ENCODE measurements around the gene MAGEA4. TPM values are rescaled to one million over a fixed set of nuclear protein-coding genes. Genes with fewer than 3 reads are reported as not detected.
"Not testable (repeated sequence)": the region's sequence is repeated elsewhere in the genome, so short reads cannot be mapped to it uniquely, and the experiment has no call there.

MAGEA4 gene
- total RNA-seq, 2 donors from 2014 or later: not detected

GRCh38 chrX:151904989-151905388, 7.7 kb upstream of the MAGEA4 start:
- Mint-ChIP-seq H3K4me1 (ENCODE audit: low read depth in 2 of 2) (no peaks in the 10 kb centered on the region), H3K9me3 (no peaks in the 10 kb centered on the region), H3K36me3 (no peaks in the 10 kb centered on the region), H3K4me3 (no peak overlapping the region), H3K27me3 (peaks cover 0 to 6% of the 10 kb centered on the region in 2 donors), H3K27ac (no peak overlapping the region)
- DNase-seq (ENCODE audit: low spot score) (no peak), ATAC-seq (no peak)

DNA sequence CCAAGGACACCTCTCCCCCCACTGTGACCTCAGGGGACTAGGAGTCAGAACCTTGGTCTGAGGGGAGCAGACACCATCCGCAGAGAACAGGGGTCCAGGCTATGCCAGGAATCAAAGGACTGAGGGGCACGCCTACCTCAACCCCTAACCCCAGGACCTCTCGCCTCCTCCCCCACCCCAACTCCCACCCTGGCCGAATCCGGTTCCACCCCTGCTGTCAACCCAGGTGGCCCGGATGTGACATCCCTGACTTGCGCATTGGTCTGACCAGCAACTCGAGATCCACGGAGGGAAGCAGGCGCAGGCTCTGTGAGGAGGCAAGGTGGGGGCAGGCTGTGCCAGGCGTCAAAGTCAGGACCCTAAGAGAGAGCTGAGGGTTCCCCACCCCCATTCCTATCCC, 468 bp upstream of the MAGEA4 start:
- Mint-ChIP-seq H3K9me3 (no peaks in the 10 kb centered on the region), H3K27ac (no peak overlapping the region), H3K36me3 (no peaks in the 10 kb centered on the region), H3K27me3 (peaks cover 0 to 2% of the 10 kb centered on the region in 2 donors), H3K4me1 (ENCODE audit: low read depth in 2 of 2) (no peaks in the 10 kb centered on the region), H3K4me3 (no peak overlapping the region)
- ATAC-seq (peak in 1 of 2 donors; percentile 53), DNase-seq (ENCODE audit: low spot score) (no peak)

GRCh38 chrX:151918736-151919135, 6.0 kb downstream of the MAGEA4 start:
- not testable (repeated sequence) for ATAC-seq; H3K27me3 Mint-ChIP-seq; H3K9me3 Mint-ChIP-seq; H3K27ac Mint-ChIP-seq; DNase-seq (ENCODE audit: low spot score); H3K36me3 Mint-ChIP-seq; H3K4me3 Mint-ChIP-seq; H3K4me1 Mint-ChIP-seq (ENCODE audit: low read depth in 2 of 2)

DNA sequence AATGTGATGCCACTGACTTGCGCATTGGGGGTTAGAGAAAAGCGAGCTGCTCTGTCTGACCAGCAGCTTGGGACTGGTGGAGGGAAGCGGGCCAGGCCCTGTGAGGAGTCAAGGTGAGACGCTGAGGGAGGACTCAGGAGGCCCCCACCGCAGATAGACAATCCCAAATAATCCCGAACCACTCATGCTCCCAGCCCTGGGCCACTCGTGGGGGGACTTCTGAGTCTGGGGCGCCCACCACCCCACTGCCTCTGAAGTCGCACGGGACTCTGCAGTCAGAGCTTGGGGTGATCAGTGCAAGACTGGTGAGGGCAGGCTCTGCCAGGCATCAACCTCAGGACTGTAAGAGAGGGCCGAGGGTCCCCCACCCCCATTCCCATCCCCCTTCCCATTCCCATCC, 6.9 kb downstream of the MAGEA4 start:
- Mint-ChIP-seq H3K27me3 (no peaks in the 10 kb centered on the region), H3K4me1 (ENCODE audit: low read depth in 2 of 2) (no peaks in the 10 kb centered on the region), H3K27ac (no peak overlapping the region), H3K9me3 (no peaks in the 10 kb centered on the region), H3K4me3 (no peak overlapping the region), H3K36me3 (no peaks in the 10 kb centered on the region)
- ATAC-seq: no peak
- DNase-seq (ENCODE audit: low spot score): no peak

- DNase-seq (ENCODE audit: low spot score): no peak
- no peaks in the 10 kb centered on the region for H3K4me1 Mint-ChIP-seq (ENCODE audit: low read depth in 2 of 2)
- H3K9me3 Mint-ChIP-seq: no peaks in the 10 kb centered on the region
- no peaks in the 10 kb centered on the region for H3K36me3 Mint-ChIP-seq
- no peak overlapping the region for H3K27ac Mint-ChIP-seq
- H3K27me3 Mint-ChIP-seq: peaks cover 0 to 1% of the 10 kb centered on the region in 2 donors
- H3K4me3 Mint-ChIP-seq: no peak overlapping the region
- no peak for ATAC-seq
Measured at GRCh38 chrX:151920101-151920500, 7.4 kb downstream of the MAGEA4 start.

DNA sequence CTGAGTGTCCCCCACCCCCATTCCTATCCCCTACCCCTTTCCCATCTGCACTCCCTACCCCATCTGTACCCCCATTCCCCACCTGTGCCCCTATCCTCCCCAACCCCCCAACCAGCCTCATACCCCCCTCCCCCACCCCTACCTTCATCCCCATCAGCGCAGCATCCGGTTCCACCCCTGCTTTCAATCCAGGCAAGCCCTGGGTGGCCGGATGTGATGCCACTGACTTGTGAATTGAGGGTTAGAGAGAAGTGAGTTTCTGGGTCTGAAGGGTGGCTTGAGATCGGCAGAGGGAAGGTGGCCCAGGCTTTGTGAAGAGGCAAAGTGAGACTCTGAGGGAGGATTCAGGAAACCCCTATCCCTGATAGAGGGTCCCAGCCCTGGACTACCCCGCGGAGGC, 7.8 kb downstream of the MAGEA4 start:
- ATAC-seq (no peak), DNase-seq (ENCODE audit: low spot score) (no peak)
- no peaks in the 10 kb centered on the region for H3K4me1 Mint-ChIP-seq (ENCODE audit: low read depth in 2 of 2)
- H3K9me3 Mint-ChIP-seq: no peaks in the 10 kb centered on the region
- H3K27me3 Mint-ChIP-seq: peaks cover 0 to 4% of the 10 kb centered on the region in 2 donors
- H3K4me3 Mint-ChIP-seq: no peak overlapping the region
- no peak overlapping the region for H3K27ac Mint-ChIP-seq
- no peaks in the 10 kb centered on the region for H3K36me3 Mint-ChIP-seq

GRCh38 chrX:151921292-151921691, 8.6 kb downstream of the MAGEA4 start:
- no peak for ATAC-seq
- no peak for DNase-seq (ENCODE audit: low spot score)
- Mint-ChIP-seq H3K9me3 (no peaks in the 10 kb centered on the region), H3K4me3 (no peak overlapping the region), H3K27ac (no peak overlapping the region), H3K27me3 (peaks cover 0 to 4% of the 10 kb centered on the region in 2 donors), H3K36me3 (no peaks in the 10 kb centered on the region), H3K4me1 (ENCODE audit: low read depth in 2 of 2) (no peaks in the 10 kb centered on the region)

DNA sequence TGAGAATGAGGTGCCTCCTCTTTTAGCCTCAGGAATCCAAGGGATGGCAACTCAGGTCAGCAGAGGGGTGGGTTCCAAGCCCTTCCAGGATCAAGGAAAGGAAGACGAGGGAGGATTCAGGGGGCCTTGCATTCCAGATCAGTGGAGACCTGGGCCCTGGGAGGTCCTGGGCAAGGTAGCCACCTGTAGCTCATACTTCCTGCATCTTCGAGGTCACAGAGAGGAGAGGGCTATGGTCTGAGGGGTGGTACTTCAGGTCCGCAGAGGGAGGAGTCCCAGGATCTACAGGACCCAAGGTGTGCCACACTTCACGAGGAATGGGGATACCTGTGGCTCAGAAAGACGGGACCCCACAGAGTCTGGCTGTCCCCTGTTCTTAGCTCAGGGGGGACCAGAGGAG, 9.2 kb downstream of the MAGEA4 start:
- H3K27ac Mint-ChIP-seq: no peak overlapping the region
- H3K9me3 Mint-ChIP-seq: no peaks in the 10 kb centered on the region
- DNase-seq (ENCODE audit: low spot score): no peak

GRCh38 chrX:151922692-151923091, 10.0 kb downstream of the MAGEA4 start:
- DNase-seq (ENCODE audit: low spot score): no peak
- no peaks in the 10 kb centered on the region for H3K9me3 Mint-ChIP-seq
- no peak overlapping the region for H3K27ac Mint-ChIP-seq
- H3K27me3 Mint-ChIP-seq: peaks cover 0 to 4% of the 10 kb centered on the region in 2 donors
- no peak for ATAC-seq
- H3K4me1 Mint-ChIP-seq (ENCODE audit: low read depth in 2 of 2): no peaks in the 10 kb centered on the region
- no peak overlapping the region for H3K4me3 Mint-ChIP-seq
- H3K36me3 Mint-ChIP-seq: no peaks in the 10 kb centered on the region

More for the DNA sequence above, 9.2 kb downstream of the MAGEA4 start:
- Mint-ChIP-seq H3K4me1 (ENCODE audit: low read depth in 2 of 2) (no peaks in the 10 kb centered on the region), H3K4me3 (no peak overlapping the region), H3K36me3 (no peaks in the 10 kb centered on the region), H3K27me3 (peaks cover 0 to 4% of the 10 kb centered on the region in 2 donors)
- ATAC-seq: no peak

- Mint-ChIP-seq H3K4me1 (ENCODE audit: low read depth in 2 of 2) (no peaks in the 10 kb centered on the region), H3K27me3 (peaks cover 0 to 4% of the 10 kb centered on the region in 2 donors), H3K4me3 (no peak overlapping the region), H3K27ac (no peak overlapping the region), H3K9me3 (no peaks in the 10 kb centered on the region), H3K36me3 (no peaks in the 10 kb centered on the region)
- ATAC-seq (no peak), DNase-seq (ENCODE audit: low spot score) (no peak)
Measured at GRCh38 chrX:151923648-151924047, 11.0 kb downstream of the MAGEA4 start.

- ATAC-seq (no peak), DNase-seq (ENCODE audit: low spot score) (no peak)
- Mint-ChIP-seq H3K36me3 (no peaks in the 10 kb centered on the region), H3K27me3 (peaks cover 0 to 8% of the 10 kb centered on the region in 2 donors), H3K4me3 (no peak overlapping the region), H3K4me1 (ENCODE audit: low read depth in 2 of 2) (no peaks in the 10 kb centered on the region), H3K9me3 (no peaks in the 10 kb centered on the region), H3K27ac (no peak overlapping the region)
Measured at GRCh38 chrX:151929126-151929525, 16.4 kb downstream of the MAGEA4 start.

DNA sequence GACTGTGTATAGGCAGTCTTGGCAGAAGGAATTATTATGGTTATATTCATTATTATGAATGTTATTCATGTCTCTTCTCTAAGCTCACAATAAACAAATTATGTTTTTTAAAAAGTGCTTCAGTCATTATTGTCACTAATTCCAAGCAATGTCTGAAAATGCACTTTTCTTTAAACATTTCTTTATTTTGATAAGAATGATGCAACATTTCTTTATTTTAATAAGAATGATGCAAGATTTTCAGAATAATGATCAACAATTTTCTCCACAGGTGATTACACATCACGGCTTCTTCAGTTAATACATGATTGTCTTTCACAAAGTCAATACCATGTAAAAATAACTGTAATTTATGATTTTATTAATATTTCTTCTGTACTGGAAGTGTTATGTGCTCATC, 22.7 kb downstream of the MAGEA4 start:
- Mint-ChIP-seq H3K27ac (no peak overlapping the region), H3K9me3 (no peaks in the 10 kb centered on the region), H3K27me3 (peaks cover 0 to 4% of the 10 kb centered on the region in 2 donors), H3K4me3 (no peak overlapping the region), H3K4me1 (ENCODE audit: low read depth in 2 of 2) (no peaks in the 10 kb centered on the region), H3K36me3 (no peaks in the 10 kb centered on the region)
- DNase-seq (ENCODE audit: low spot score) (no peak), ATAC-seq (no peak)

GRCh38 chrX:151938172-151938571, 25.5 kb downstream of the MAGEA4 start:
- H3K27me3 Mint-ChIP-seq: peaks cover 0 to 4% of the 10 kb centered on the region in 2 donors

GRCh38 chrX:151954730-151955129, 42.0 kb downstream of the MAGEA4 start:
- H3K4me1 Mint-ChIP-seq (ENCODE audit: low read depth in 2 of 2): no peaks in the 10 kb centered on the region
- DNase-seq (ENCODE audit: low spot score) (no peak), ATAC-seq (no peak)
- no peaks in the 10 kb centered on the region for H3K36me3 Mint-ChIP-seq
- H3K27me3 Mint-ChIP-seq: peaks cover 0 to 5% of the 10 kb centered on the region in 2 donors
- no peak overlapping the region for H3K4me3 Mint-ChIP-seq
- no peaks in the 10 kb centered on the region for H3K9me3 Mint-ChIP-seq
- H3K27ac Mint-ChIP-seq: no peak overlapping the region

More at GRCh38 chrX:151938172-151938571, 25.5 kb downstream of the MAGEA4 start:
- DNase-seq (ENCODE audit: low spot score) (no peak), ATAC-seq (no peak)
- Mint-ChIP-seq H3K27ac (no peak overlapping the region), H3K4me3 (no peak overlapping the region), H3K9me3 (no peaks in the 10 kb centered on the region), H3K4me1 (ENCODE audit: low read depth in 2 of 2) (no peaks in the 10 kb centered on the region), H3K36me3 (no peaks in the 10 kb centered on the region)

- H3K4me1 Mint-ChIP-seq (ENCODE audit: low read depth in 2 of 2): no peaks in the 10 kb centered on the region
- ATAC-seq (no peak), DNase-seq (ENCODE audit: low spot score) (no peak)
- no peaks in the 10 kb centered on the region for H3K36me3 Mint-ChIP-seq
- no peak overlapping the region for H3K4me3 Mint-ChIP-seq
- H3K27ac Mint-ChIP-seq: no peak overlapping the region
- H3K9me3 Mint-ChIP-seq: peaks cover 4% of the 10 kb centered on the region
- H3K27me3 Mint-ChIP-seq: peaks cover 0 to 6% of the 10 kb centered on the region in 2 donors
Measured at GRCh38 chrX:151958101-151958500, 45.4 kb downstream of the MAGEA4 start.
